K562 (cell line): Measurements from ENCODE around the gene ERMARD. TPM values are rescaled to one million over a fixed set of nuclear protein-coding genes. Genes with fewer than 3 reads are reported as not detected.
A peak's percentile ranks its signal among the peaks of the same experiment; 100 is the strongest.

Source experiments
- ATAC-seq: fragments of 200-7000 bp; cut with Tn5 transposase; 3 replicates; pipeline ENCODE4 v1.9.1; 2020; ENCODE audit warnings: moderate library complexity
- BruUV-seq: library from RNA; stranded (reverse); fragments of 400-500 nt; replicated peaks from 2 replicates; lab custom pipeline; 2021; lab: Mats Ljungman, UMichigan
- CTCF ChIA-PET: fragments of 300-600 bp; formaldehyde crosslinking; extraction: SDS; loops from one replicate; lab custom pipeline; 2021; ENCODE audit warnings: low intra/inter-chr PET ratio; lab: Yijun Ruan, JAX
- POLR2A ChIA-PET: fragments of 300-600, 350-650 bp; sonication (Branson Sonifier 250); formaldehyde crosslinking; extraction: SDS; loops from one replicate; lab custom pipeline; 2021; ENCODE audit warnings: antibody characterized with exemption, inconsistent platforms; lab: Yijun Ruan, JAX
- DNase-seq, 4 experiments: peaks; one replicate each; pipeline versions ENCODE4 v3.0.0 to v3.0.0-alpha.2; 2011 to 2018; ENCODE audit warnings: low spot score in 3 of 4, mixed read lengths in 3 of 4; ENCODE audit errors: extremely low read depth in 1 of 4
- FAIRE-seq: peaks from 2 replicates; lab custom pipeline; 2011; peaks lifted over from hg19 to GRCh38; lab: Jason Lieb, UNC
- H2AFZ ChIP-seq: 2 replicates; pipeline ENCODE4 v1.6.0; 2011; ENCODE audit warnings: low read depth, low read length, control low read depth, inconsistent platforms
- H3K27ac ChIP-seq: fragments of 200-600 bp; 3 replicates; pipeline ENCODE4 v1.8.0; 2011; ENCODE audit warnings: low read depth, mild to moderate bottlenecking, control low read depth, inconsistent platforms, low read length, moderate library complexity, mixed read lengths; ENCODE audit errors: extremely low read depth
- H3K27me3 ChIP-seq, 2 experiments: fragments of 300-600 bp in 1 of 2; 2 replicates in 1 of 2; 3 replicates in 1 of 2; pipeline versions ENCODE4 v1.6.0 to v1.8.0; 2011; ENCODE audit warnings: inconsistent platforms in 2 of 2, low read length in 2 of 2, mild to moderate bottlenecking in 1 of 2, mixed read lengths in 1 of 2, moderate library complexity in 1 of 2; ENCODE audit not compliant: control insufficient read depth in 2 of 2, insufficient read depth in 2 of 2
- H3K36me3 ChIP-seq: fragments of 300-600 bp; 3 replicates; pipeline ENCODE4 v1.8.0; 2011; ENCODE audit warnings: mild to moderate bottlenecking, low read length, inconsistent platforms; ENCODE audit not compliant: control insufficient read depth, insufficient read depth
- H3K4me1 ChIP-seq, 2 experiments: fragments of 200-600 bp in 1 of 2; replicated peaks in 1 of 2; 2 replicates in 1 of 2; 3 replicates in 1 of 2; pipeline versions ENCODE4 v1.5.1 to v1.8.0; 2011; ENCODE audit warnings: inconsistent platforms in 2 of 2, low read length in 2 of 2, mild to moderate bottlenecking in 1 of 2, mixed read lengths in 1 of 2, moderate library complexity in 1 of 2; ENCODE audit not compliant: control insufficient read depth in 2 of 2, insufficient read depth in 2 of 2
- H3K4me2 ChIP-seq: 2 replicates; pipeline ENCODE4 v1.6.1; 2011; ENCODE audit warnings: low read length, control low read depth, inconsistent platforms, mixed read lengths; ENCODE audit not compliant: insufficient read depth
- H3K4me3 ChIP-seq: fragments of 200-600 bp; sonication (generic), shearing (Covaris generic); 2 replicates; pipeline ENCODE4 v1.5.1; 2016; ENCODE audit warnings: control low read depth, inconsistent platforms
- H3K79me2 ChIP-seq: fragments of 200-600 bp; 3 replicates; pipeline ENCODE4 v1.8.0; 2011; ENCODE audit warnings: low read length, inconsistent platforms; ENCODE audit not compliant: control insufficient read depth, insufficient read depth
- H3K9ac ChIP-seq, 2 experiments: 2 replicates each; pipeline versions ENCODE4 v1.6.0 to v1.6.1; 2011; ENCODE audit warnings: low read depth in 2 of 2, low read length in 2 of 2, control low read depth in 1 of 2, inconsistent platforms in 1 of 2, mild to moderate bottlenecking in 1 of 2, mixed read lengths in 1 of 2; ENCODE audit not compliant: insufficient read depth in 1 of 2
- H3K9me1 ChIP-seq: one replicate; pipeline ENCODE4 v1.6.0; 2011; ENCODE audit warnings: inconsistent platforms, mild to moderate bottlenecking, low read length, moderate library complexity; ENCODE audit not compliant: control insufficient read depth, insufficient read depth
- H3K9me3 ChIP-seq: replicated peaks from 2 replicates; pipeline ENCODE4 v1.5.1; 2011; ENCODE audit warnings: low read depth, low read length, inconsistent platforms; ENCODE audit not compliant: control insufficient read depth, insufficient read depth
- H4K20me1 ChIP-seq: replicated peaks from 2 replicates; pipeline ENCODE4 v1.6.1; 2011; ENCODE audit warnings: low read length, inconsistent platforms, mixed read lengths; ENCODE audit not compliant: control insufficient read depth, insufficient read depth
- BRCA1 ChIP-seq, 2 experiments: fragments of 450-650 bp in 1 of 2; sonication (generic) in 1 of 2; formaldehyde crosslinking in 1 of 2; IDR thresholded peaks; 2 replicates each; pipeline versions ENCODE4 v1.5.0 to v1.6.1; 2017 to 2020; ENCODE audit warnings: mild to moderate bottlenecking in 1 of 2, missing genetic modification reagents in 1 of 2
- MED1 ChIP-seq: sonication (generic); formaldehyde crosslinking; IDR thresholded peaks from 2 replicates; pipeline ENCODE4 v1.8.1; 2023; ENCODE audit warnings: missing genetic modification reagents, borderline replicate concordance
- MIER1 ChIP-seq: fragments of 450-650 bp; IDR thresholded peaks from 2 replicates; pipeline ENCODE4 v1.6.1; 2016; ENCODE audit warnings: antibody characterized with exemption, mild to moderate bottlenecking, low read depth
- NBN ChIP-seq: fragments of 450-650 bp; IDR thresholded peaks from 2 replicates; pipeline ENCODE4 v1.6.1; 2016; ENCODE audit warnings: low read depth, mild to moderate bottlenecking
- NONO ChIP-seq, 2 experiments: fragments of 200-400 bp in 1 of 2; fragments of 450-650 bp in 1 of 2; formaldehyde crosslinking in 1 of 2; IDR thresholded peaks; 2 replicates each; pipeline ENCODE4 v1.6.1; 2017; ENCODE audit warnings: low read depth in 2 of 2, mild to moderate bottlenecking in 2 of 2, moderate library complexity in 2 of 2, low read length in 1 of 2
- PHB2 ChIP-seq: fragments of 450-650 bp; IDR thresholded peaks from 2 replicates; pipeline ENCODE4 v1.6.1; 2017; ENCODE audit warnings: low read depth
- POLR3G ChIP-seq: IDR thresholded peaks from 2 replicates; pipeline ENCODE4 v1.6.1; 2011; ENCODE audit not compliant: insufficient read length, insufficient replicate concordance; ENCODE audit errors: extremely low read depth
- SIN3B ChIP-seq: fragments of 450-650 bp; IDR thresholded peaks from 2 replicates; pipeline ENCODE4 v1.6.1; 2017; ENCODE audit warnings: low read depth, mild to moderate bottlenecking, moderate library complexity
- SIX5 ChIP-seq, 2 experiments: IDR thresholded peaks; 2 replicates each; pipeline ENCODE4 v1.6.1; 2011; ENCODE audit warnings: low read length in 2 of 2, borderline replicate concordance in 1 of 2, low read depth in 1 of 2, mild to moderate bottlenecking in 1 of 2, moderate library complexity in 1 of 2; ENCODE audit not compliant: insufficient read depth in 1 of 2
- U2AF1 ChIP-seq: fragments of 200-400 bp; formaldehyde crosslinking; optimal IDR thresholded peaks from 2 replicates; pipeline ENCODE3; 2017; ENCODE audit warnings: mild to moderate bottlenecking, low read depth, low read length, moderate library complexity
- XRCC3 ChIP-seq: fragments of 450-650 bp; IDR thresholded peaks from 2 replicates; pipeline ENCODE4 v1.6.1; 2017; ENCODE audit warnings: mild to moderate bottlenecking, moderate library complexity
- XRCC4 ChIP-seq: IDR thresholded peaks from one replicate; pipeline ENCODE4 v1.6.1; 2011; ENCODE audit not compliant: insufficient read depth, insufficient read length; ENCODE audit errors: extremely low read depth
- ZKSCAN1 ChIP-seq: fragments of 150-350 bp; IDR thresholded peaks from 2 replicates; pipeline ENCODE4 v1.6.1; 2016; ENCODE audit warnings: low read depth, low read length
- WGBS: fragments of 100-300 bp; shearing (Covaris generic); methylation state at CpG from one replicate; pipeline ENCODE4 v1.1.6; 2016; ENCODE audit warnings: low coverage, mixed read lengths; ENCODE audit not compliant: insufficient coverage; ENCODE audit errors: missing lambda C conversion rate; 5-methylcytosine and 5-hydroxymethylcytosine counted together
- in situ Hi-C: fragments of 300-500 bp; cut with MboI; formaldehyde crosslinking; loops from 4 replicates; pipeline ENCODE4 v1.15.0; 2018; ENCODE audit warnings: inconsistent platforms, mixed read lengths
- intact Hi-C: fragments of 100-400 bp; cut with micrococcal nuclease; formaldehyde crosslinking; loops from 2 replicates; pipeline ENCODE4 v1.14.2; 2022
- polyA plus RNA-seq, 8 experiments: library from polyadenylated mRNA; depleted of rRNA in 4 of 8; stranded (reverse) in 5 of 8; unstranded in 3 of 8; fragments of >200 nt; fragmentation: Nextera tagmentation in 2 of 8; fragmentation: Illumina TruSeq in 1 of 8; extraction: Ambion mirVana in 2 of 8; extraction: Trizol in 1 of 8; gene quantifications; 2 replicates each; pipeline versions ENCODE4 v1.2.1 to v1.2.3, GENCODE V29; 2011 to 2014; ENCODE audit warnings: inconsistent platforms in 1 of 8, missing spikeins in 1 of 8
- total RNA-seq, 7 experiments: library from RNA; depleted of rRNA in 6 of 7; stranded (reverse); fragments of >200 nt in 6 of 7; fragmentation: Illumina TruSeq in 2 of 7; extraction: Trizol in 2 of 7; gene quantifications; 2 replicates each; pipeline versions ENCODE4 v1.2.1 to v1.2.3, GENCODE V29; 2011 to 2021; ENCODE audit warnings: low replicate concordance in 1 of 7
- TF ChIP-seq, protein P1 (sequence below), 2 experiments: fragments of 450-650 bp; IDR thresholded peaks; 2 replicates each; pipeline ENCODE4 v1.6.1; 2016; ENCODE audit warnings: mild to moderate bottlenecking in 2 of 2, borderline replicate concordance in 1 of 2, low read depth in 1 of 2, moderate library complexity in 1 of 2

The ERMARD gene
- total and polyA plus RNA-seq, 9 of the 15 experiments (the other 6 are each of a cell fraction or from before 2014, with no cell fraction given): 14.5 to 68.6 (median 27.7) TPM

- TF ChIP-seq, protein P1, sequence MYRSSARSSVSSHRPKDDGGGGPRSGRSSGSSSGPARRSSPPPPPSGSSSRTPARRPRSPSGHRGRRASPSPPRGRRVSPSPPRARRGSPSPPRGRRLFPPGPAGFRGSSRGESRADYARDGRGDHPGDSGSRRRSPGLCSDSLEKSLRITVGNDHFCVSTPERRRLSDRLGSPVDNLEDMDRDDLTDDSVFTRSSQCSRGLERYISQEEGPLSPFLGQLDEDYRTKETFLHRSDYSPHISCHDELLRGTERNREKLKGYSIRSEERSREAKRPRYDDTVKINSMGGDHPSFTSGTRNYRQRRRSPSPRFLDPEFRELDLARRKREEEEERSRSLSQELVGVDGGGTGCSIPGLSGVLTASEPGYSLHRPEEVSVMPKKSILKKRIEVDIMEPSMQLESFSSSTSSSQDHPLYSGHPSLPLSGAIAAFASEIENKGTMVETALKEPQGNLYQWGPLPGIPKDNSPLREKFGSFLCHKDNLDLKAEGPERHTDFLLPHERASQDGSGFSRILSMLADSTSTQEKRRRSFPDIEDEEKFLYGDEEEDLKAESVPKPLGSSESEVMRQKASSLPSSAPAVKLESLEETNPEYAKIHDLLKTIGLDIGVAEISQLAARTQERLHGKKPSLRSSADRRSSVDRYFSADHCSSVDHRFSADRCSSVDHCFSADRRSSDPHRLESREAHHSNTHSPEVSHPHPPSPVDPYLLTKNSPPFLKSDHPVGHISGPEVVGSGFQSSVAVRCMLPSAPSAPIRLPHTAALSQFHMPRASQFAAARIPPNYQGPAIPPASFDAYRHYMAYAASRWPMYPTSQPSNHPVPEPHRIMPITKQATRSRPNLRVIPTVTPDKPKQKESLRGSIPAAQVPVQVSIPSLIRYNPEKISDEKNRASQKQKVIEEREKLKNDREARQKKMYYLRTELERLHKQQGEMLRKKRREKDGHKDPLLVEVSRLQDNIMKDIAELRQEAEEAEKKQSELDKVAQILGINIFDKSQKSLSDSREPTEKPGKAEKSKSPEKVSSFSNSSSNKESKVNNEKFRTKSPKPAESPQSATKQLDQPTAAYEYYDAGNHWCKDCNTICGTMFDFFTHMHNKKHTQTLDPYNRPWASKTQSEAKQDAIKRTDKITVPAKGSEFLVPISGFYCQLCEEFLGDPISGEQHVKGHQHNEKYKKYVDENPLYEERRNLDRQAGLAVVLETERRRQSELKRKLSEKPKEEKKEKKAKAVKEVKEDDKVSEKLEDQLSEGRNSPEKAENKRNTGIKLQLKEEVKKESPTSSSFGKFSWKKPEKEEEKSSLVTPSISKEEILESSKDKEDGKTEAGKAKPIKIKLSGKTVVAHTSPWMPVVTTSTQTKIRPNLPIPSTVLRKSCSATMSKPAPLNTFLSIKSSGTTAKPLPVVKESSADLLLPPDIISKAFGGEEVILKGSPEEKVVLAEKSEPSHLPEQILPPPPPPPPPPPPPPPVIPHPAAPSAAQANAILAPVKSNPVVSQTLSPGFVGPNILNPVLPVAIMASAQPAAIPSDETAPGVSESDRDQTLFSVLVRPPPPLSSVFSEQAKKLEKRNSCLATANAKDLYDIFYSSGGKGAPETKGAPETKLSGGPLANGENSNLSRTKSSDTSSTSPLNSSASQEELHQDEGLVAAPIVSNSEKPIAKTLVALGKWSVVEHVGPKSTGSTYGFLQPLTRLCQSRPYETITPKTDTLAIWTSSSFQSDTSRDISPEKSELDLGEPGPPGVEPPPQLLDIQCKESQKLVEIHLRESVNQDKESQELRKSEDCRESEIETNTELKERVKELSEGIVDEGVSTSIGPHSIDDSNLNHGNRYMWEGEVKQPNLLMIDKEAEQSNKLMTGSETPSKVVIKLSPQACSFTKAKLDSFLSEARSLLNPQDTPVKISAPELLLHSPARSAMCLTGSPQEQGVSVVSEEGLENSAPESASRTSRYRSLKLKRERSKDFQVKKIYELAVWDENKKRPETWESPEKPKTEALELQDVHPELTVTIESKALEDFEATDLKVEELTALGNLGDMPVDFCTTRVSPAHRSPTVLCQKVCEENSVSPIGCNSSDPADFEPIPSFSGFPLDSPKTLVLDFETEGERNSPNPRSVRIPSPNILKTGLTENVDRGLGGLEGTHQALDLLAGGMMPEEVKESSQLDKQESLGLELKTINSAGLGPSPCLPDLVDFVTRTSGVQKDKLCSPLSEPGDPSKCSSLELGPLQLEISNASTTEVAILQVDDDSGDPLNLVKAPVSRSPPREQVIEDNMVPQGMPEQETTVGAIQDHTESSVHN (IDR thresholded peaks at IDR 0.05; ENCODE audit: borderline replicate concordance in 1 of 2, low read depth in 1 of 2): peak in 1 of 2 experiments; percentile 75; a peak in 2 of 4 replicates
Observed at GRCh38 chr6:169765789-169766188, 14.4 kb downstream of the ERMARD start (continued).

DNA sequence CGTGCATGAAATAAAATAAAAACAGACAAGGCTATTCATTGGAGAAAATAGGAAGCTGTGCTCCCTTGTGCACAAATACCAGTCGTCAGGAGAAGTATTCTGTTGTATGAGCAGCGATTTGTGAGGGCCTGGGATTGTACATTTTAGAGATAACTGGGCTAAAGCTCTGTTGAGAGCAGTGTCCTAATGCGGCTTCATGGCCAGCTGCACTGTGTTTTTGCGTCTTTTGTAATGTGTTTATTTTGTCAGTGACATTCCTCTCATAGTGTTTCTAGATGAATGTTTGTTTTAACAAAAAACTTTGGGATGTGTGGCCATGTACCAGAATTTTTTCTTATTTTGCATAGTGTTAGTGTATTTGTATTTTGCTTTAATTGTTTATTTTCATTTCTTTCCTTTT is 14.8 kb downstream of the ERMARD start:
- FAIRE-seq (no peak), DNase-seq (no peak), ATAC-seq (no peak)
- in situ Hi-C loops (no loop called here), intact Hi-C loops (no loop called here)
- H3K9me3 ChIP-seq: no peaks in the 10 kb centered on the region
- H3K27me3 ChIP-seq: no peaks in the 10 kb centered on the region
- H4K20me1 ChIP-seq: no peaks in the 10 kb centered on the region
- H3K4me2 ChIP-seq: no peak overlapping the region
- H3K27ac ChIP-seq: no peak overlapping the region
- no peaks in the 10 kb centered on the region for H3K4me1 ChIP-seq
- ChIA-PET CTCF (no interaction called here), POLR2A (no interaction called here)
- 68% methylated on average over 5 of the region's 5 CpGs for WGBS
- no peaks in the 10 kb centered on the region for H3K9me1 ChIP-seq
- no peak overlapping the region for H2AFZ ChIP-seq
- H3K79me2 ChIP-seq: no peaks in the 10 kb centered on the region
- H3K4me3 ChIP-seq: no peak overlapping the region
- BruUV-seq: no TSS peak
- peaks cover 55% of the 10 kb centered on the region for H3K36me3 ChIP-seq
- H3K9ac ChIP-seq: no peak overlapping the region
- TF ChIP-seq POLR3G (no peak), NONO (IDR thresholded peaks at IDR 0.05; ENCODE audit: low read depth in 2 of 2, low read length in 1 of 2) (no peak), XRCC3 (no peak), U2AF1 (no peak), NBN (no peak), BRCA1 (IDR thresholded peaks at IDR 0.05) (no peak), BRCA1 (CRISPR knock-in tag; IDR thresholded peaks at IDR 0.05) (no peak), PHB2 (no peak), XRCC4 (no peak), SIX5 (IDR thresholded peaks at IDR 0.05; ENCODE audit: borderline replicate concordance in 1 of 2, insufficient read depth in 1 of 2, low read depth in 1 of 2, low read length in 2 of 2) (no peak), MIER1 (no peak), SIN3B (no peak), MED1 (CRISPR knock-in tag) (no peak), ZKSCAN1 (no peak)
